IPS DF 6.9 (cell line): ENCODE results near the gene COQ7.

Experiments
- DNase-seq: peaks from one replicate; pipeline ENCODE4 v3.0.0-alpha.2; 2013; ENCODE audit warnings: low read depth, low spot score
- H3K27ac ChIP-seq: one replicate; pipeline ENCODE4 v1.5.1; 2013; ENCODE audit warnings: low read length, control low read depth
- H3K27me3 ChIP-seq: 2 replicates; pipeline ENCODE4 v1.6.1; 2013; ENCODE audit warnings: mild to moderate bottlenecking, low read length; ENCODE audit not compliant: control insufficient read depth, insufficient read depth
- H3K36me3 ChIP-seq: 2 replicates; pipeline ENCODE4 v1.6.1; 2013; ENCODE audit warnings: low read length; ENCODE audit not compliant: control insufficient read depth, insufficient read depth
- H3K4me1 ChIP-seq: 2 replicates; pipeline ENCODE4 v1.6.1; 2013; ENCODE audit warnings: low read length; ENCODE audit not compliant: control insufficient read depth, insufficient read depth
- H3K4me3 ChIP-seq: 2 replicates; pipeline ENCODE4 v1.5.1; 2013; ENCODE audit warnings: mild to moderate bottlenecking, low read length
- H3K9me3 ChIP-seq: 2 replicates; pipeline ENCODE4 v1.6.1; 2013; ENCODE audit warnings: low read length, inconsistent platforms; ENCODE audit not compliant: control insufficient read depth, insufficient read depth
- WGBS: extraction: QIAGEN DNeasy Blood & Tissue Kit; methylation state at CpG from one replicate; pipeline ENCODE4 v1.1.7; 2013; ENCODE audit warnings: mixed read lengths, missing lambda C conversion rate; ENCODE audit not compliant: insufficient read length, insufficient coverage; 5-methylcytosine and 5-hydroxymethylcytosine counted together

COQ7 gene

GRCh38 chr16:19085679-19086200 is 18.3 kb downstream of the COQ7 start:
- no CpG with 5 or more reads among the region's 8 CpGs for WGBS
- Histone ChIP-seq H3K27me3 (no peaks in the 10 kb centered on the region; the same call in 1 of the 2 replicates), H3K4me1 (no peaks in the 10 kb centered on the region), H3K27ac (no peak overlapping the region), H3K9me3 (no peaks in the 10 kb centered on the region), H3K36me3 (no peaks in the 10 kb centered on the region), H3K4me3 (no peak overlapping the region)
- no peak for DNase-seq

- WGBS = no CpG with 5 or more reads among the region's 52 CpGs
- Histone ChIP-seq H3K4me1 (no peaks in the 10 kb centered on the region), H3K9me3 (no peaks in the 10 kb centered on the region), H3K27me3 (no peaks in the 10 kb centered on the region; the same call in 1 of the 2 replicates), H3K4me3 (peak overlapping the region; percentile 24; the same call in 1 of the 2 replicates), H3K36me3 (no peaks in the 10 kb centered on the region), H3K27ac (no peak overlapping the region)
- peak; percentile 66 for DNase-seq
Observed at GRCh38 chr16:19086322-19087199, 19.1 kb downstream of the COQ7 start.

- DNase-seq = no peak
- Histone ChIP-seq H3K9me3 (no peaks in the 10 kb centered on the region), H3K27ac (no peak overlapping the region), H3K4me1 (no peaks in the 10 kb centered on the region), H3K4me3 (no peak overlapping the region), H3K36me3 (no peaks in the 10 kb centered on the region), H3K27me3 (no peaks in the 10 kb centered on the region; the same call in 1 of the 2 replicates)
- WGBS = no CpG with 5 or more reads among the region's 5 CpGs
Observed at GRCh38 chr16:19088341-19088916, 21.0 kb downstream of the COQ7 start.

GRCh38 chr16:19089410-19089955 is 22.1 kb downstream of the COQ7 start:
- H3K4me3 ChIP-seq = no peak overlapping the region
- no peak overlapping the region for H3K27ac ChIP-seq
- whole genome bisulfite sequencing = no CpG with 5 or more reads among the region's 3 CpGs
- H3K4me1 ChIP-seq = no peaks in the 10 kb centered on the region; the same call in 1 of the 2 replicates
- DNase-seq = no peak
- no peaks in the 10 kb centered on the region for H3K9me3 ChIP-seq
- H3K36me3 ChIP-seq = no peaks in the 10 kb centered on the region
- no peaks in the 10 kb centered on the region; the same call in 1 of the 2 replicates for H3K27me3 ChIP-seq

- Histone ChIP-seq H3K4me1 (no peaks in the 10 kb centered on the region; the same call in 1 of the 2 replicates), H3K4me3 (no peak overlapping the region), H3K36me3 (no peaks in the 10 kb centered on the region), H3K27me3 (no peaks in the 10 kb centered on the region; the same call in 1 of the 2 replicates), H3K9me3 (no peaks in the 10 kb centered on the region), H3K27ac (no peak overlapping the region)
- WGBS = no CpG with 5 or more reads among the region's 6 CpGs
- DNase-seq = no peak
Observed at GRCh38 chr16:19090916-19091315, 23.5 kb downstream of the COQ7 start.

- no CpG with 5 or more reads among the region's 2 CpGs for WGBS
- Histone ChIP-seq H3K4me1 (no peaks in the 10 kb centered on the region; the same call in 1 of the 2 replicates), H3K27me3 (no peaks in the 10 kb centered on the region), H3K27ac (no peak overlapping the region), H3K9me3 (no peaks in the 10 kb centered on the region), H3K36me3 (no peaks in the 10 kb centered on the region), H3K4me3 (no peak overlapping the region)
- no peak for DNase-seq
Observed at GRCh38 chr16:19092653-19093410, 25.4 kb downstream of the COQ7 start.

GRCh38 chr16:19093631-19094541 is 26.5 kb downstream of the COQ7 start:
- no peaks in the 10 kb centered on the region; the same call in 1 of the 2 replicates for H3K4me1 ChIP-seq
- H3K27me3 ChIP-seq = no peaks in the 10 kb centered on the region
- no peak overlapping the region for H3K4me3 ChIP-seq
- WGBS = no CpG with 5 or more reads among the region's 15 CpGs
- H3K27ac ChIP-seq = no peak overlapping the region
- H3K9me3 ChIP-seq = no peaks in the 10 kb centered on the region
- H3K36me3 ChIP-seq = no peaks in the 10 kb centered on the region
- no peak for DNase-seq

GRCh38 chr16:19094542-19095365 is 27.3 kb downstream of the COQ7 start:
- Histone ChIP-seq H3K27me3 (no peaks in the 10 kb centered on the region), H3K27ac (no peak overlapping the region), H3K4me1 (no peaks in the 10 kb centered on the region; the same call in 1 of the 2 replicates), H3K9me3 (no peaks in the 10 kb centered on the region), H3K4me3 (no peak overlapping the region), H3K36me3 (no peaks in the 10 kb centered on the region)
- no peak for DNase-seq
- WGBS = no CpG with 5 or more reads among the region's 11 CpGs

- no peaks in the 10 kb centered on the region; the same call in 1 of the 2 replicates for H3K4me1 ChIP-seq
- no peaks in the 10 kb centered on the region; the same call in 1 of the 2 replicates for H3K9me3 ChIP-seq
- H3K27ac ChIP-seq = no peak overlapping the region
- no peak for DNase-seq
- no CpG with 5 or more reads among the region's 5 CpGs for WGBS
- H3K27me3 ChIP-seq = no peaks in the 10 kb centered on the region
- H3K36me3 ChIP-seq = no peaks in the 10 kb centered on the region
- no peak overlapping the region for H3K4me3 ChIP-seq
Observed at GRCh38 chr16:19095654-19096053, 28.2 kb downstream of the COQ7 start.
